WTC11 (cell line): Measurements from ENCODE around the gene NAPB. TPM values are rescaled to one million over a fixed set of nuclear protein-coding genes. Genes with fewer than 3 reads are reported as not detected.
A peak's percentile ranks its signal among the peaks of the same experiment; 100 is the strongest.

Experiments used
- ATAC-seq: fragments of 200-7000 bp; cut with Tn5 transposase; 2 replicates; pipeline ENCODE4 v1.10.0; 2021; ENCODE audit warnings: mild to moderate bottlenecking, moderate library complexity
- CTCF ChIA-PET: fragments of 300-600 bp; sonication (Branson Sonifier 250); formaldehyde crosslinking; loops from one replicate; lab custom pipeline; 2021; ENCODE audit warnings: antibody characterized with exemption; lab: Charles Lee
- POLR2A ChIA-PET: fragments of 350-600 bp; sonication (Branson Sonifier 250); formaldehyde crosslinking; loops from one replicate; lab custom pipeline; 2021; ENCODE audit warnings: antibody characterized with exemption; lab: Charles Lee
- DNase-seq: peaks from one replicate; pipeline ENCODE4 v3.0.0; 2021; ENCODE audit warnings: low spot score
- H3K27ac Mint-ChIP-seq: 2 replicates; pipeline ENCODE4 v1.8.0; 2021; ENCODE audit warnings: mixed read lengths
- H3K27me3 Mint-ChIP-seq: 2 replicates; pipeline ENCODE4 v1.8.0; 2021; ENCODE audit warnings: low read depth, mild to moderate bottlenecking, moderate library complexity, mixed read lengths
- H3K36me3 Mint-ChIP-seq: 2 replicates; pipeline ENCODE4 v1.8.0; 2021; ENCODE audit warnings: mixed read lengths
- H3K4me1 Mint-ChIP-seq: 2 replicates; pipeline ENCODE4 v1.8.0; 2022; ENCODE audit warnings: mixed read lengths
- H3K4me3 Mint-ChIP-seq: 2 replicates; pipeline ENCODE4 v1.8.0; 2021; ENCODE audit warnings: mild to moderate bottlenecking, moderate library complexity, mixed read lengths
- H3K9me3 Mint-ChIP-seq: 2 replicates; pipeline ENCODE4 v1.8.0; 2021; ENCODE audit warnings: mixed read lengths
- CREB1 ChIP-seq: sonication (generic); formaldehyde crosslinking; IDR thresholded peaks from 2 replicates; pipeline ENCODE4 v1.8.0; 2023; ENCODE audit warnings: mild to moderate bottlenecking, missing genetic modification reagents
- ESRRA ChIP-seq: sonication (generic); formaldehyde crosslinking; IDR thresholded peaks from 2 replicates; pipeline ENCODE4 v1.8.1; 2022; ENCODE audit warnings: mild to moderate bottlenecking, missing genetic modification reagents, borderline replicate concordance
- FOXK1 ChIP-seq: sonication (generic); formaldehyde crosslinking; IDR thresholded peaks from 2 replicates; pipeline ENCODE4 v1.8.0; 2022; ENCODE audit warnings: mild to moderate bottlenecking, moderate library complexity, missing genetic modification reagents
- GTF2I ChIP-seq: fragments of 250-450 bp; sonication (Bioruptor Pico); conservative IDR thresholded peaks from 2 replicates; pipeline ENCODE4 v1.4.0; 2021; ENCODE audit warnings: mild to moderate bottlenecking
- HMGA2 ChIP-seq: fragments of 250-450 bp; sonication (Bioruptor Pico); IDR thresholded peaks from 2 replicates; pipeline ENCODE4 v1.4.0; 2021; ENCODE audit warnings: mild to moderate bottlenecking, moderate library complexity
- JUN ChIP-seq: sonication (generic); formaldehyde crosslinking; IDR thresholded peaks from 2 replicates; pipeline ENCODE4 v1.8.0; 2023; ENCODE audit warnings: mild to moderate bottlenecking, missing genetic modification reagents
- MLX ChIP-seq: sonication (generic); formaldehyde crosslinking; IDR thresholded peaks from 2 replicates; pipeline ENCODE4 v1.8.1; 2023; ENCODE audit warnings: mild to moderate bottlenecking, missing genetic modification reagents, moderate library complexity
- MYBL2 ChIP-seq: sonication (generic); formaldehyde crosslinking; IDR thresholded peaks from 2 replicates; pipeline ENCODE4 v1.8.1; 2023; ENCODE audit warnings: mild to moderate bottlenecking, moderate library complexity, missing genetic modification reagents
- NFATC4 ChIP-seq: fragments of 250-450 bp; sonication (Bioruptor Pico); IDR thresholded peaks from 2 replicates; pipeline ENCODE4 v1.9.0; 2021; ENCODE audit warnings: mild to moderate bottlenecking
- OVOL2 ChIP-seq: fragments of 250-450 bp; sonication (Bioruptor Pico); IDR thresholded peaks from 2 replicates; pipeline ENCODE4 v1.9.0; 2021; ENCODE audit warnings: mild to moderate bottlenecking, borderline replicate concordance
- RELA ChIP-seq: sonication (generic); formaldehyde crosslinking; IDR thresholded peaks from 2 replicates; pipeline ENCODE4 v1.8.1; 2022; ENCODE audit warnings: missing genetic modification reagents, mild to moderate bottlenecking, borderline replicate concordance
- SMAD4 ChIP-seq: sonication (generic); formaldehyde crosslinking; IDR thresholded peaks from 2 replicates; pipeline ENCODE4 v1.8.0; 2022; ENCODE audit warnings: mild to moderate bottlenecking, missing genetic modification reagents
- USF1 ChIP-seq: sonication (generic); formaldehyde crosslinking; IDR thresholded peaks from 2 replicates; pipeline ENCODE4 v1.8.0; 2022; ENCODE audit warnings: mild to moderate bottlenecking, missing genetic modification reagents
- ZMAT4 ChIP-seq: fragments of 250-450 bp; sonication (Bioruptor Pico); IDR thresholded peaks from 2 replicates; pipeline ENCODE4 v1.9.0; 2021; ENCODE audit warnings: mild to moderate bottlenecking
- ZNF121 ChIP-seq: sonication (generic); formaldehyde crosslinking; IDR thresholded peaks from 2 replicates; pipeline ENCODE4 v1.8.0; 2023; ENCODE audit warnings: missing genetic modification reagents
- ZNF138 ChIP-seq: sonication (generic); formaldehyde crosslinking; conservative IDR thresholded peaks from 2 replicates; pipeline ENCODE4 v1.8.1; 2022; ENCODE audit warnings: mild to moderate bottlenecking, moderate library complexity, missing genetic modification reagents
- ZNF232 ChIP-seq: sonication (generic); formaldehyde crosslinking; IDR thresholded peaks from 2 replicates; pipeline ENCODE4 v1.8.0; 2022; ENCODE audit warnings: mild to moderate bottlenecking, missing genetic modification reagents
- total RNA-seq: library from RNA; stranded (reverse); gene quantifications from 3 replicates; pipeline ENCODE4 v1.2.3, GENCODE V29; 2021
- TF ChIP-seq, protein P1 (sequence below): sonication (generic); formaldehyde crosslinking; IDR thresholded peaks from 2 replicates; pipeline ENCODE4 v1.8.1; 2023; ENCODE audit warnings: mild to moderate bottlenecking, missing genetic modification reagents
- TF ChIP-seq, protein P2 (sequence below): sonication (generic); formaldehyde crosslinking; IDR thresholded peaks from 2 replicates; pipeline ENCODE4 v1.8.1; 2022; ENCODE audit warnings: mild to moderate bottlenecking, moderate library complexity, missing genetic modification reagents

Gene NAPB
- total RNA-seq, 1 experiment from 2014 or later, result 12.9 TPM

DNA sequence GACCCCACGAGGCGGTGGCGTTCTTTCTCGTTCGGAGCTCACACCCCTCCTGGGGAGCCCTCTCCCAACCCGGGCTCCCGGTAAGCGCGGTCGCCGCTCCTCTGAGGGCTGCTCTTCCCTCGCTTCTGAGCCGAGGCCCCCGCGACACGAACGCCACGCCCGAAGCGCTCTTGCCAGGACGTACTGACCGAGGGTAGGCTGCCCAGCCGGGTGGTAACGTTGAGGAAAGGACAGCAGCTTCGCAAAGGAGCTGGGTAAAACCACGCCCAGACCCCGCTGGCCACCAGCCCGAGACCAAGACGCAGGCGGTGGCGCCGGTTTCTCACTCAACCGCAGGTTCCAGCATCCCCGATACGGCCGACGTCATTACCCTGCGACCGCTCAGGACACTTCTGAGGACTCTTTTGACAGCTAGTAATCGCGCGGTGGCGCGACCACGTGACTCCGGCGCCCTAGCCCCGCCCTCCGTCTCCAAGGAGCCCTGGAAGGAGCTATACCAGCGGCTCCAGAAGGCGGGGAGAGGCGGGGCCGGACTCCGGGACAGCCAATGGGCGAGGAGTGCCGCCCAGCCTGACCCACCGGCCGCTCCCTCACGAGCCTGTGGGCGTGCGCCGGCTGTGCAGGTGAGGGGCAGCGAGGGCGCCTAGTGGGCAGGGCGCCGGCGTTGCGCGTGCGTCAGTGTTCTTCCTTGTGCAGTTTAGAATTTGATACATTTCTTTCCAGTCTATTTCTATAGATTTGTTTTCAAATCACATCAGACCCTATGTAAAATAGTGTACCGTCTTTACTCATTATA lies 63.3 kb downstream of the NAPB start (continued):
- TF ChIP-seq ESRRA (CRISPR knock-in tag) (no peak), GTF2I (no peak), OVOL2 (CRISPR knock-in tag) (no peak), USF1 (CRISPR knock-in tag) (peak; percentile 94), ZNF138 (no peak)
- TF ChIP-seq, all 79 proteins: peak for 11

DNA sequence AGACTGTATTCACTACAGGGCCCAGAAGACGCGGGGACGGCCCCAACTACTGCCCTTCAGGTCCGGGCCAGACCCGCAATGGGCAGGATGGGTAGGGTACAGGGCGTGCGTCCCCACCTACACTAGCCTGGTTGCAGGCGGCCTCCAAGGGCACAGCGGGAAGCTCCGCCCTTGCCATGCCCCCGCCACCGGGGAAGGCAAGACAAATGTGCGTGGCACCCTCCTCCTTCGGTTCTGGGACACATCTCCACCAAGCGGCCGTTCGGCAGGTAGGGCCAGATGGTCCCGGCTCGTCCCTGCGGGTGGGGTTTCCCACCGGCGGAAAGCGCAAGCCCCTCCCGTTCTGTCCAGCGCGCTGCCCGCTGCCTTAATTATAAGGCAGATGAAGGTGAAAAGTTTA lies 65.1 kb downstream of the NAPB start:
- H3K27me3 Mint-ChIP-seq, result no peaks in the 10 kb centered on the region
- ChIA-PET CTCF (interaction anchor here (0.7 to 1.2 kb wide), 4 partner anchors 15 to 664 kb away, joined by 3 to 6 read pairs (median 3); partner anchors contain the start of gene THBD), POLR2A (interaction anchor here (2.2 kb wide), 1 partner anchor 66 kb away, joined by 16 read pairs; the partner anchor contains the start of gene NAPB)
- DNase-seq (peak; percentile 57), ATAC-seq (peak; percentile 9)
- no peak overlapping the region for H3K27ac Mint-ChIP-seq
- H3K9me3 Mint-ChIP-seq, result no peaks in the 10 kb centered on the region
- peaks cover 12% of the 10 kb centered on the region for H3K36me3 Mint-ChIP-seq
- peaks cover 32% of the 10 kb centered on the region for H3K4me1 Mint-ChIP-seq
- H3K4me3 Mint-ChIP-seq, result peak overlapping the region; percentile 85
- TF ChIP-seq SMAD4 (CRISPR knock-in tag), result no peak
- TF ChIP-seq GTF2I, result no peak
- TF ChIP-seq ZMAT4 (CRISPR knock-in tag), result no peak
- TF ChIP-seq JUN, result no peak
- TF ChIP-seq, protein P1, sequence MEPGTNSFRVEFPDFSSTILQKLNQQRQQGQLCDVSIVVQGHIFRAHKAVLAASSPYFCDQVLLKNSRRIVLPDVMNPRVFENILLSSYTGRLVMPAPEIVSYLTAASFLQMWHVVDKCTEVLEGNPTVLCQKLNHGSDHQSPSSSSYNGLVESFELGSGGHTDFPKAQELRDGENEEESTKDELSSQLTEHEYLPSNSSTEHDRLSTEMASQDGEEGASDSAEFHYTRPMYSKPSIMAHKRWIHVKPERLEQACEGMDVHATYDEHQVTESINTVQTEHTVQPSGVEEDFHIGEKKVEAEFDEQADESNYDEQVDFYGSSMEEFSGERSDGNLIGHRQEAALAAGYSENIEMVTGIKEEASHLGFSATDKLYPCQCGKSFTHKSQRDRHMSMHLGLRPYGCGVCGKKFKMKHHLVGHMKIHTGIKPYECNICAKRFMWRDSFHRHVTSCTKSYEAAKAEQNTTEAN, result no peak
- TF ChIP-seq, protein P2, sequence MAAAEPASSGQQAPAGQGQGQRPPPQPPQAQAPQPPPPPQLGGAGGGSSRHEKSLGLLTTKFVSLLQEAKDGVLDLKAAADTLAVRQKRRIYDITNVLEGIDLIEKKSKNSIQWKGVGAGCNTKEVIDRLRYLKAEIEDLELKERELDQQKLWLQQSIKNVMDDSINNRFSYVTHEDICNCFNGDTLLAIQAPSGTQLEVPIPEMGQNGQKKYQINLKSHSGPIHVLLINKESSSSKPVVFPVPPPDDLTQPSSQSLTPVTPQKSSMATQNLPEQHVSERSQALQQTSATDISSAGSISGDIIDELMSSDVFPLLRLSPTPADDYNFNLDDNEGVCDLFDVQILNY (CRISPR knock-in tag), result no peak
- TF ChIP-seq ZNF232, result no peak
- no peak for TF ChIP-seq MLX (CRISPR knock-in tag)
- TF ChIP-seq NFATC4, result no peak
- TF ChIP-seq MYBL2, result no peak
- TF ChIP-seq HMGA2 (CRISPR knock-in tag), result no peak
- TF ChIP-seq CREB1 (CRISPR knock-in tag), result no peak
- no peak for TF ChIP-seq RELA (CRISPR knock-in tag)
- TF ChIP-seq FOXK1 (CRISPR knock-in tag), result no peak
- no peak for TF ChIP-seq ZNF121
